OCI-M2 (cell line): ENCODE data around the gene ATP10B.

Experiments used
- DNase-seq: peaks from one replicate; lab custom pipeline; 2025; ENCODE audit not compliant: unreplicated experiment; lab: John Stamatoyannopoulos, UW

ATP10B gene

DNA sequence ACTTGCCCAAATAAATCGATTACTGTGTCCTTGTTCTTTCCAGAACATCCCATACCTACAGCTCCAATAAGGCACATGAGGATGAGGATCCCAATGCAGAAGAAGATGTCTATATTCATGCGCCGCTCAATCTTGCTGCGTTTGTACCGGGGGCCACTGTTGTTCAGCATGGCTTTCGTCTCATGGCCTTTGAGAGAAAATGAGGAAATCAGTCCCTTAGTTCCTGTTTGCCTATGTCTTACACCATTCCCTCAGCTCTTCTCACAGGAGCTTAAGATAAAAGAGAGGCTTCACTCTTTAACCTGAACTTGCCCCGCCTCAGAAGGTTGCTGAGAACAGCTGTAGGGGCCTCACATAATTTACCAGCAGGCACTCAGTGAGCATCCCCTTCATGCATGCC lies 211.6 kb downstream of the ATP10B start:
- DNase-seq = no peak

DNA sequence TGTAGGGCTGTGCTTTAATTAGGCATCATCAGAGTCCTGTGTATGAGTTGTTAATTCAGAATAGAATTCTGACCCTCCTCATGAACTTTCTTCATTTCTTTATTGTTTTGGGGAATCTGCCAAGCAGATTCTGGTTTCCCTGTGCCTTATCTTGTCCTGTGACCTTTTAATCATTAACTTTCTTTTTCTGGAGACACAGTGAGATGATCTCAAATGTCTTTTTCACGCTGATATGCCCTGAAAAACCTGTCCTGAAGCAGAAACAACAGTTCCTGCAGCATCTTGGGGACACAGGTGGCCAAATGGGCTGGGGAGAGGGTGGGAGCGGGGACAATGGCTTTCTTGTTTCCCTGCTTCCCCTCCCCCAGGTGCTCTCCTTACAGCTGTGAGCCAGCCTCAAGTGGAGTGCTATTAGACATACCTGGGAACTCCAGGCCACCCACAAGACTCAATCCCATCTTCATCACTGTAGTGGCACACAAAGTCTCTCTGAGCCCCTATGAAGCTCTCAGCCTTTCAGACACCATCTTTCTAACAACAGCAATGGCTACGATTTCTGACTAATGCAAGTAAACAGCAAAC lies 213.8 kb downstream of the ATP10B start:
- DNase-seq = no peak

DNA sequence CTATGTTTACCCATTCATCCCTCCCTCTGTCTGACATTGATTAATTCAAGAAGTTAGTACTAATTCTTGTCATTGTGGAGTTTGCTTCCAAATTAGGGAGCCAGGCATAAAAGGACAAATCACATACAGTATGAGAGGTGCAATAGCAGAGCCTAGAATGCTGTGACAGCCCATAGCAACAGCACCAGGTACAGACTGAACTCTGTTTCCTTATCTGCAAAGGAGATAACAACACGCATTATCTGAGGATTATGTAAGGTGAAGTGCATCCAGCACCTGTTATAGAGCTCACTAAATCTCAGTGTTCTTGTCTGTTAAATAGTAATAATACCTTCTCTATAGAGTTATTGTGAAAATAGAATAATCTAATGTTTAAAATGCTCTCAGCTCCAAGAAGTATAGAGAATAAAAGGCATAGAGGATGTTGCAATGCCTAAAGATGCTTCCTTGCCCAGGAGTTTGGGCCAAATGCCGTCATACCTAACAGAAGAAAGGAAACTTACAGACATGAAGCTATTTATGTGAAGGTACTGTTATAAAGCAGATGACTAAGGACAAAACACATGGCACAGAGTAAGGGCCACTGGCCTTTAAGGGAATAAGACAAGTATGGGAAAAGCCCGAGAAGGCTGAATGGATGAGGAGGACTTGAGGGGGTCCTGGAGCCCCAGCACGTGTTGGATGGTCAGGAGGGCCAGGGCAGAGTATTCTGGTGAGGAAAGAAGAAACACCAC lies 214.5 kb downstream of the ATP10B start:
- DNase-seq = no peak

DNA sequence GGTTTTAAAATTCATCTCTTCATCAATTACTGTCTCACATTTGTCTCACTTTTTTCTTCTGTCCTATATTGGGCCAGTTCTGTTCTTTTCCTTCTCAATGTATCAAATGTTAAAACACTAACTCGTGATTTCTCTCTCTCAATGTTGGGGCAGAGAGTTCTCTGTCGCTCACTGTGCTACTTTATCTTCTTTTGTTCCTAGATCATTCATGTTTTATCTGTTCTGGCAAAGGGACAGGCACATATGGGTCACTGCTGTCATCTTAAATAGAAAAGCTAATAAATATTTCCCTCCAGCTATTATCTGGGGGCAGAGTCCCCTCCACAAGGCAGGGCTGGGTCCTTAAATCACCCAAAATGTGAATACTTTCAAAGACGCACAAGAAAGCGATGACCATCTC lies 216.3 kb downstream of the ATP10B start:
- DNase-seq = no peak

DNA sequence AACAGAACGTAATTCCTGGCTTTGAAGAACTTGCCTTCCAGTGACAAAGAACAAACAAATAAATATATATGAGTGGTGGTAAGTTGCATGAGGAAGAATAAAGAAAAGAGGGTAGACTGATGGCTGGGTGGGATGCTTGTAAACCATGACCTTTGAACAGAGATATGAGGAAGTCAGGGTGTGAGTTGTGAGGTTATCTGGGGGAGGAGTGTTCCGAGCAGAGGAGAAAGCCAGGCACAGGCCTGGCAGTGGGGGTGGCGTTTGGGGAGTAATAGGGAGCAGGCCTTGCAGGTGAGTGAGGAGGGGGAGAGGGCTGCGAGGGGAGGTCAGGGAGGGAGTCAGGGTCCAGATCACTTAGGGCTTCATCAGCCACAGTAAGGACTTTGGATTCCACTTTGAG lies 217.0 kb downstream of the ATP10B start:
- no peak for DNase-seq

DNA sequence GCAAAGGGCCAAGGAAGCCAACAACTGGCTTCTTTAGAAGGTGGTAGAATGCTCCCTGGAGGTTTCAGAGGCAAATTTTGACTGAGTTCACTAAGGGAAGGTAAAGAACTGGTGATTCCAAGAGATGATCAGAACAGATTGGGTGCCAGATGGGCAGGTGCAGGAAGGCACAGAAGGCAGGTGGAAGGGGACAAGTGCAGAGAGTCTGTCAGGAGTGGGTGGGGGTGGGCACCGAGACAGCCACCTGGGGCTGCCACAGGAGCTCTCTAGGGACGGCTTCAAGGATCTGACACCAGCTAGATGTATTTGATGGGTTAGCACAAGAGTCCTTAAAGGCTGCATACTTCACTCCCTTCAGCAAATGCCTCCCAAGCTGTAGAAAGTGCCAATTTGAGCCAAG lies 223.0 kb downstream of the ATP10B start:
- DNase-seq = no peak

DNA sequence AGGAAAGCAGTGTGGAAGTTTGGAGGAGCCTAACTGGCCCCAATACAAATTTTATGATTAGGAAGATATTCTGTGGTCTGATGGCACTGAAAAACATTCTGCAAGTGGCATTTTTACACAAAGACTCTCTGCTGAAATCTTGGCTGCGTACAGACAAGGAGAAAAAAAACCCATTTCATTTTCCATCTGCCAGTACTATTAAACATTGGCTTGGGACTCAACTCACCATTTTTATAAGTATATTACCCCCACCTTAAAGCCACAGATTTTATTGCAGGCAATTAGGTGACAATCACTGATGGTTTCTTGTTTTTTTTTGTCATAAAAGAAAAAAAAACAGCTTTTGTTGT lies 223.4 kb downstream of the ATP10B start:
- no peak for DNase-seq

DNA sequence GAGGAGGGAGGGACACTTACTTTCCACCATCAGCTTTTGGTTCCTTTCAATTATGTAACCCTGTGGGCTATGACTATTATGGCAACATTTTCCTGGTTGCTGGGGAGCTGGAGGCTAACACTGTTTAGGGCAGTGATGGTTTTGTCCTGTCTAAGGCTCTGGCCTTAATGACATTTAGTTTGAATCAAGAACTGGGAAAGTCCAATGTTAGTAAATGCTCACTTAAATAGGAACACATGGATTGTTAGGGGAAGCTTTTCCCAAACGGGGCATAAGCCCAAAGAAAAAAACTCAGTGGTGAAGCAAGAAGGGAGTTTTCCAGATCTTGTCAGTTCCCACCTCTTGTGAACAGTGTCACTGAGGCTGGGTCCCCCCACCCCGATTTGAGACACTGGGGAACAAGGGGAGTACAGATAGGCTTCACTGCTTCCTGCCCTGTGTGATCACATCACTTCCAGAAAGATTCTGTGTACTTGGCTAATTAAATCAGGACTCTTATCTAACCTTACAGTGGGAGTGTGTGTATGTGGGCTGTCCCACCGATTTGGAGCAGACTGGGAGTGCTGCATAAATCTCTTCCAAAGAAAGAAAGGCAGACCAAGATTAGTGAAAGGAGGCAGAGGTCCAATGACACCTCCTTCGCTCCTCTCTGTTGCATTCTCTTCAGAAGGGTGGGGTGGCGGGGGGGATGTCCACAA lies 223.9 kb downstream of the ATP10B start:
- no peak for DNase-seq

DNA sequence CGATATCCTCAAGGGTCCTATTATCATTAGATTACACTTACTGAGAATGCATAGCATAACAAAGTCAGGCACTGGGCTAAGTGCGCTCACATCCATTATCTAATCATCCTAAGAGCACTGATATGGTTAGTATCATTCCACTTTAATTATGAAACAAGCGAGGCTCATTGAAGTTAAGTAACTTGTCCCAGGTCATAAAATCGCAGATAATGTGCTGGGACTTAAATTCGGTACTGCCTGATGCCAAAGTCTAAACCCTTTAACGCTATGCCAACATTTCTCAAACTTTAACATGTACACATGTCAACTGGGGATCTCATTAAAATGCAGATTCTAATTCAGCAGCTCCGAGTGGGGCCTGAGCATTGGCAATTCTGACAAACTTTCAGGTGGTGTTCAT lies 225.7 kb downstream of the ATP10B start:
- no peak for DNase-seq

DNA sequence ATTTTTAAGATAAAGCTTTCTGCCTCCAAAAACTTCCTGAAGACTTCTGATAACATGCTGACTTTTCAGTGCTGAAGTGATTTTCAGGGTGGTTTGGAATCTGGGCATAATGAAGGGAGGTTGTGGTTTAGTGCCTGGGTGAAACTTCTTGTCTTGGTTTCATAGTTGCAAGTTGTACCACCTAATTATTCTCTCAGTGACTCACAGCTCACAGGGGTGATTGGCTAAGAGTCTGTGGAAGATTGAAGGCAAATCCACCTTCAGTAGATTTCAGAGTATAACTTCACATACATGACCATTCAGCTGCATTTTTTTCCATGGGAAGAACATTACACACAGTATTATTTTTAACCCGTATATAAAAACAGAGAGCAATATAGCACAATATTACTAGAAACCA lies 230.5 kb downstream of the ATP10B start:
- no peak for DNase-seq

DNA sequence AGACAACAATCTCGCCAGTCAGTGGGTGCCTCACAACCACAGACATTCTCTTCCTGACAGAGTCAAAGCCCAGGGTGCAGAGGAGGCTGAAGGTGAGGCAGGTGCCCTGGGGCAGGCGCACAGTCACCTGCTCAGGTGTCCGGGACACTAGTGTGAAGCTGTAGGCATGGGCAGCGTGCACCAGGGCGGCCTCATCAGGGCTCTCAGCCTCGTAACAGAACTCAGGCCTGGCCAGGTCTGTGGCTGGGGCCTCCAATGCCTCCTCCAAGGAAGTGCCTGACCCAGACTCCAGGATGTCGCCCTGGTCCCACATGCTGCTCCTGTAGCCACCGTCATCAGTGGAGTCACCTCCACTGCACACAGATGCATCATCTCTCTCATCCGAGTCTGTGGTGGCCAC lies 231.6 kb downstream of the ATP10B start:
- no peak for DNase-seq

DNA sequence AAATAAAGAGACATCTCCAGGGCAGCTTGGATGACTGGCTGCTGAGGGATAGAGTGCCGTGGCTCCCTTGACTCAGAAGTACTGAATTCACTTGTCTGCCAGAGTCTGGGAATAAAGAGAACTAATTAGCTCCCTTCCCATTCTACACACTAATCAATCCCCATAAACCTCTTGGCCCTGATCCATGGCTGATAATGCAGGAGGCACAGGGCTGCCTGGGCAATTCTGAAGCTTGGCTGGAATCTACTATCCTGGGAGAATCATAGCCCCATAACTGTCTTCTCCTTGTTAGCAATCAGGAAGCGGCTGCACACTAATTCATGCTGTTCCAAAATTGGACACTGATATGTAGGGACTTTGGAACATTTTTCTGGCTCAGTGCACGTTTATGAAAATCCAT lies 232.6 kb downstream of the ATP10B start:
- DNase-seq = no peak

DNA sequence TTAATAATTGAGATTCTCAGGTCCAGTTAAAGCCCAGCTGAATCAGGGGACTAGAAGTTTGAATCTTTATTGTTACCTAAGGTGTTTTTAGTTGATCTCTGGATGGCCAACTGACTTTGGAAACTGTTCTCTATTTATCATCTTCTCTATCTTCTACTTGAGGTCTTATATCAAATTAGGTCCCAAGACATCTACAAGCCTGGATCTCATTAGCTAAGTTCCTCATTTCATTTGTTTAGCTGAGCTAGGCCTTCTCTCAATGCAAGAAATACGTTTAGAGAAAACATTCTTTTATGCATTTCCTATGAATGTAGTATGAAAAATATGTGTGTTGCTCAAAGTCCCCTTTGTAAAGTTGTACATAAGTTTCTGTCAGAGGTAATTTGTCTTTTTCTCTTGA lies 233.7 kb downstream of the ATP10B start:
- no peak for DNase-seq

DNA sequence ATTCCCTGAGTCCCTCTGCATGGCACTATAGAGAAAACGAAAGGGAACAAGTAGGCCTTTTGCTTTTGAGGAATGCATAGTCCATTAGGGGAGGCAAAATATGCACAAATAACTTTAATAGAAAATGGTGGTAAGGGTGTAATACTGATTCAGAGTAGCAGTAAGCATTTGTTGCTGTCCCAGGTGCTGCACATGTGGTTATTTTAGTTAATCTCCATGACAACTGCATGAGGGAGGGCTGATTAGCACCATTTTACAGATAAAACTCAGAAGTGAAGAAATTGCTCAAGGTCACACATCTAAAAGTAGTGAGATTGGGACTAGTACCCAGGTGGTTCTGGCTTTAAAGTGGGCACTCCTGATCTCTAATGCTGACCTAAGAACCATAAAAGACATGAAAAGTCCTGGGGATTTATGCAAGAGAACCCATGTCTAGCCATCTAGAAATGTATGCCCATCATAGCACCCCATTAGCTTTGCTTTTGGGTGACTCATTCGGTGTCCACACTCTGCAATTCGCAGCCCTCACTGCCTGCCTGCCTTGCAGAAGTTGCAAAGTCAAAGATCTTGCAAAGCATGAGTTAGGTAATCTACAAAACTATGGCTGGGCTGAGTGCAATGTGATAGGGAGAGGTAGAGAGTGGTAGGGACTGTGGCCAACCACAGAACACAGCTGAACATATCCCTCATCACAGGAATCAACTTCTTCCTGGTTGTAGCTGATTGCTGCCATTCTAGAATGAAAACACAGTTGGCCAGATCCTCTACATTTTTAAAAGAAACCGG lies 235.1 kb downstream of the ATP10B start:
- no peak for DNase-seq

DNA sequence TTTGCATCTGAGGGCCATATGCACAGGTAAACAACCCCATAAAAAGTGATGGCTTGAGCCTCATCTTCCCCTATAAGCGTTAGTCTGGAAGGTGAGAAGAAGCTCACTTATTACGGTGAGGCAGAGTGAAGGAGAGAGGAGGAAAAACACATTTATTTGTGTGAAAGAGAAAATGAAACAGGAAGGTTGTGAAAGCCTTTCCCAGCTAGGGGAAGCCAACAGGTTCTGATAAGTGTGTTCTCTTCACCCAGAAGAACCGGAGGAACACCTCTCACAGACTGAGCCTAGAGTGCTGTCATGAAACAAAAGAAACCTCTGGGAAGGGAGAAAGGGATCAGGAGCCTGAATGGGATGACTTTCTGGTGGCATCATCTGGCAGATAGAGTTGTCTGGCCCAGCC lies 237.9 kb downstream of the ATP10B start:
- DNase-seq = no peak

DNA sequence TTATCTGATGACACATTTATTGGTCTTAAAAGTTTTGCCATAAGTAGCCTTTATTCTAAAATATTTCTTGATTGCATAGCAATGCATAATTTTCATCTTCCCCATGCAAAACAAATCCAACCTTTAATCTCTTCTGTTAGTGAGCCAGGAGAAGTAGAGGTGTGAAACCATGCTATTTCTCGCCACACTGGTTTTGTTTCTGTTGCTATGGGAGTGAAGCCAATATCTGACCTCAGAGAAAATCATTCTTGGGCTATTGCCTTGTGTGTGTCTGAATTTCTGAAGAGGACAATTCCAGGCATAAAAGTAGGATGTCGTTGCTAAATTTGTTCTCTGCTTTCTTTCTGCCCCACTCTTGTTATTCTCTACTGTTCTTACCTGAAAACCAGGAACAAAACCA lies 246.7 kb downstream of the ATP10B start:
- DNase-seq = no peak

DNA sequence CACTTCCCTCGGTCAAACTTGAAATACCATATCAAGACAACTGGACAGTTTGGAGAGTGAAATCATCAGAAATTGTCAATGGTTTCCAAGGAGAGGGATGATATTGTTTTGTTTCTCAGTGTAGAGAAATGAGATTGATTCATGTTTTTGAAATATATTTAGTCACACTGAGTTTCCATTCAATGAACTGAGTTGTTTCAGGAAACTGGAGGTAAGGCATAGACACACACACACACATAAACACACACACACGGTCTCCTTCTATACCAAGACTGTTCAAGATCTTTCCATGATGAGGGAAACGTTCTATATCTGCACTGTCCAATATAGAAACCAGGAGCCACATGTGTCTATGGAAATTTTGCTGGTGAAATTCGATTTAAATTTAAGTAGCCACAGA lies 247.5 kb downstream of the ATP10B start:
- DNase-seq = no peak

DNA sequence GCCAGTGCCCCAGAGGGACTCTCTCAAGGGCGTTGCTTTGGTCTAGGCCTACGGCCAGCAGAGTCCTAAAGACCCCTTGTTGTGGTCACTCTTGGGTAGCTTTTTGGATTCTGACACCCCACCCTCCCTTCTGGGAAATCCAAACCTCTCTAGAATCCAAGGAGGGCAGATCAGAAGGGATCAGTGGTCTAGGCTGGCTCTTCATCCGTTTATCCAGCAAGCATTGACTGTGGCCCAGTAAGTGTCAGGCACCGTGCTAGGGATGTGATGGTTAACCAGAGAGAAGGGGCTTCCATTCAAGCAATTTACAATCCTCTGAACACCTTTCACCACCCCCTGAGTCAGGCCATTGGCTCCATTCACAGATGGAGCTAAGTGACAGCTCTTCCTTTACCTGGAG lies 249.3 kb downstream of the ATP10B start:
- DNase-seq = no peak

DNA sequence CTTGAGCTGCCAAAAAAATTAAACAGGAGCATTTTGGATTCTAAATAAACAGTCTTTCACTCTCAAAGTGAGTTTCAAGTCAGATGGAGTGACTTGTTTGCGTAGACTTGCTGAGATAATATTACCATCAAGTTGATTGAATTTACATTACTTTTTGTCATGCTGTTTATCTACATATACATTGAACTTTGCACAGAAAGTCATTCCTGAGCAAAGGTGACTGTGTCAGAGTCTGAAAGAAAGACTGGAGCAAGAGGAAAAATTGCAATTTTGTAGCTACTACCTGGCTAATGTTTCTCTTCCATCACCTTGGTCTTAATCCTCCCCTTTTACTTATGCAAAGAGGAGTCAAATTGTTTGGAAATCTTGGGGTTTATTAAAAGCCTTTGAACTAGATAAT lies 251.0 kb downstream of the ATP10B start:
- no peak for DNase-seq

DNA sequence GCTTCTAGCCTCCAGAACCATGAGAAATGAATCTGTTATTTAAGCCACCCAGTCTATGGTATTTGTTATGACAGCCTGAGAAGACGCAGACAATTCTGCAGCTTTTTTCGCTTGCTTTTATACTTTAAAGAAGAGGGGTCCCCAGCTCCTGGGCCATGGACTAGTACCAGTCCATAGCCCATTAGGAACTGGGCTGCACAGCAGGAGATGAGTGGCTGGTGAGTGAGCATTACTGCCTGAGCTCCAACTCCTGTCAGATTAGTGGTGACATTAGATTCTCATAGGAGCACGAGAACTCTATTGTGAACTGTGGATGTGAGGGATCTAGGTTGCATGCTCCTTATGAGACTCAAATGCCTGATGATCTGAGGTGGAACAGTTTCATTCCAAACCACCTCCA lies 278.7 kb downstream of the ATP10B start:
- no peak for DNase-seq

DNA sequence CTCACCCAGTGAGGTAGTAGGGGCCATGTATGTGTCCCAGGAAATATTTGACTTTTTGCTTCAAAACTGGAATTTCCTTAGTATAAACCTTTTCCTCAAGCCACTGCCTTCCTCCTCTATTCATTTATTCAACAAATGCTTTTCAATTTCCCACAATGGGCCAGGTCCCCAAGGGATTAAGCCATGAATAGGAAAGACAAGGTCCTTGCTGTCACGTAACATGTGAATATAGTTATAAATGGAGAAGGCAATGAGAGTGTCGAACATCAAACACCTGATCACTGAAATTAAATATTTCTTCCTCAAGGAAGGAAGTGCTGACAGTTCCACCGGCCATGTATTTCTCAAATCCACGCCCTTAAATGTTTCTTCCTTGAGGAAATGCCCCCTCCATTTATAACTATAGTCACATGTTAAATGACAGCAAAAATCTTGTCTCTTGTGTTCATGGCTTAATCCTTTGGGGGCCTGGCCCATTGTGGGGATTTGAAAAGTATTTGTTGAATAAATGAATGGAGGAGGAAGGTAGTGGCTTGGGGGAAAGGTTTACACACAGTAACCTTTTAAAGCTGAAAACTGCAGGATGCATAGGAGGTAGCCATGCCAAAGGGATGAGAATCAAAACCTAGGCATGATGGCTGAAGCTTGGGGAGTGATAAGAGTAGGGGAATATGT lies 284.8 kb downstream of the ATP10B start:
- DNase-seq = no peak
